Parathyroid adenoma (tissue), 2 donors: ENCODE data around the gene INTS15.

Source experiments
- H2AFZ ChIP-seq: fragments of 300-600 bp; sonication (generic); one replicate; pipeline ENCODE4 v1.7.0; 2017; ENCODE audit warnings: antibody characterized with exemption, mild to moderate bottlenecking
- H3K27ac ChIP-seq: fragments of 300-600 bp; sonication (generic); one replicate; pipeline ENCODE4 v1.7.0; 2017
- H3K27me3 ChIP-seq: fragments of 300-600 bp; sonication (generic); one replicate; pipeline ENCODE4 v1.7.0; 2017; ENCODE audit warnings: low read length; ENCODE audit not compliant: control insufficient read depth, insufficient read depth
- H3K36me3 ChIP-seq: fragments of 300-600 bp; sonication (generic); one replicate; pipeline ENCODE4 v1.7.0; 2017; ENCODE audit warnings: low read length; ENCODE audit not compliant: control insufficient read depth, insufficient read depth
- H3K4me1 ChIP-seq: fragments of 300-600 bp; sonication (generic); one replicate; pipeline ENCODE4 v1.7.0; 2017; ENCODE audit warnings: control low read depth
- H3K4me2 ChIP-seq: fragments of 300-600 bp; sonication (generic); one replicate; pipeline ENCODE4 v1.7.0; 2017; ENCODE audit warnings: low read length
- H3K4me3 ChIP-seq: fragments of 300-600 bp; sonication (generic); one replicate; pipeline ENCODE4 v1.7.0; 2017; ENCODE audit warnings: low read depth, low read length
- H3K79me2 ChIP-seq: fragments of 300-600 bp; sonication (generic); one replicate; pipeline ENCODE4 v1.7.0; 2017; ENCODE audit warnings: control low read depth
- H3K9ac ChIP-seq: fragments of 300-600 bp; sonication (generic); one replicate; pipeline ENCODE4 v1.7.0; 2017; ENCODE audit warnings: mild to moderate bottlenecking
- H3K9me3 ChIP-seq: fragments of 300-600 bp; sonication (generic); one replicate; pipeline ENCODE4 v1.7.0; 2017; ENCODE audit warnings: low read length; ENCODE audit not compliant: control insufficient read depth
- TF ChIP-seq, protein P1 (sequence below): fragments of 300-600 bp; sonication (generic); IDR thresholded peaks from one replicate; pipeline ENCODE4 v1.7.0; 2017; ENCODE audit warnings: antibody characterized with exemption, mild to moderate bottlenecking
- donor health status: primary hyperparathyroidism.

The INTS15 gene

DNA sequence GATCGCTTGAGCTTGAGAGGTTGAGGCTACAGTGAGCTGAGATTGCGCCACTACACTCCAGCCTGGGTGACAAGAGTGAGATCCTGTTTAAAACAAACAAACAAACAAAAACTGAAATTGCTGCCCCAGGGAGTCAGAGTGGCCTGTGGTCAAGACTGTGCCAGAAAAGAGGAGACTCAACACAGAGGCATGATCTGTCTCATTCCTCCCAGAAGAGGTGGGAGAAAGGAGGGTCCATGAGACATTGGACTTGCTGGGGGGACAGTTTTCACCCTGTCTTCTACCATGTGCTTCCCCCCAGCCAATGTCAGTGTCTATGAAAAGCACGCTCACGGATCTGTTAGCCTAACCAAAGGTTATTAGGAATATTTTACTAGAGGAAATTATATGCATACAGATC is 28.8 kb downstream of the INTS15 start:
- TF ChIP-seq, protein P1, sequence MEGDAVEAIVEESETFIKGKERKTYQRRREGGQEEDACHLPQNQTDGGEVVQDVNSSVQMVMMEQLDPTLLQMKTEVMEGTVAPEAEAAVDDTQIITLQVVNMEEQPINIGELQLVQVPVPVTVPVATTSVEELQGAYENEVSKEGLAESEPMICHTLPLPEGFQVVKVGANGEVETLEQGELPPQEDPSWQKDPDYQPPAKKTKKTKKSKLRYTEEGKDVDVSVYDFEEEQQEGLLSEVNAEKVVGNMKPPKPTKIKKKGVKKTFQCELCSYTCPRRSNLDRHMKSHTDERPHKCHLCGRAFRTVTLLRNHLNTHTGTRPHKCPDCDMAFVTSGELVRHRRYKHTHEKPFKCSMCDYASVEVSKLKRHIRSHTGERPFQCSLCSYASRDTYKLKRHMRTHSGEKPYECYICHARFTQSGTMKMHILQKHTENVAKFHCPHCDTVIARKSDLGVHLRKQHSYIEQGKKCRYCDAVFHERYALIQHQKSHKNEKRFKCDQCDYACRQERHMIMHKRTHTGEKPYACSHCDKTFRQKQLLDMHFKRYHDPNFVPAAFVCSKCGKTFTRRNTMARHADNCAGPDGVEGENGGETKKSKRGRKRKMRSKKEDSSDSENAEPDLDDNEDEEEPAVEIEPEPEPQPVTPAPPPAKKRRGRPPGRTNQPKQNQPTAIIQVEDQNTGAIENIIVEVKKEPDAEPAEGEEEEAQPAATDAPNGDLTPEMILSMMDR: no peak
- H2AFZ ChIP-seq: no peak overlapping the region
- no peaks in the 10 kb centered on the region for H3K36me3 ChIP-seq

DNA sequence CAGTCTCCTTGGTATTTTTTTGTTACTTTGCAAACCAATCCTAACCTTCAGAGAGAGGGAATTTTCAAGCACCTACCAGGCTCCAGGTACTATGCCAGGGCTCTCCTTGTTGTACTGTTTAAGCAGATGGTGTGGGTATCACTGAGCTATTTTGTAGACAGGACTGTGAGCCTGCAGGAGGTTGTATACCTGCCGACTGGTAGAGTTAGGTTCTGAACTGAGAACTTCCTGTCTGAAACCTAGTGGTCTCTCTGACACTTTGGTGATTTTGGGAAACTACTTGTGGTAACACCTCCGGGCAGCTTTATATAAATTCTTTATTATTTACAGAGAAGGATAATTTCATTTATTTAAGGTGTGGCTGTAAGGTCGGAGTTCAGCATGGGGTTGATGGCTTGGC is 30.1 kb downstream of the INTS15 start:
- Histone ChIP-seq H3K9ac (no peak overlapping the region), H3K4me1 (peaks cover 2% of the 10 kb centered on the region), H3K27ac (no peak overlapping the region), H3K79me2 (no peaks in the 10 kb centered on the region), H3K36me3 (no peaks in the 10 kb centered on the region), H3K27me3 (no peaks in the 10 kb centered on the region), H3K9me3 (no peaks in the 10 kb centered on the region), H3K4me2 (no peak overlapping the region), H2AFZ (no peak overlapping the region), H3K4me3 (no peak overlapping the region)
- TF ChIP-seq, protein P1: no peak

More for the DNA sequence above, 28.8 kb downstream of the INTS15 start:
- peaks cover 2% of the 10 kb centered on the region for H3K4me1 ChIP-seq
- no peak overlapping the region for H3K27ac ChIP-seq
- H3K4me2 ChIP-seq: no peak overlapping the region
- no peaks in the 10 kb centered on the region for H3K9me3 ChIP-seq
- no peak overlapping the region for H3K9ac ChIP-seq
- no peaks in the 10 kb centered on the region for H3K79me2 ChIP-seq
- no peaks in the 10 kb centered on the region for H3K27me3 ChIP-seq
- H3K4me3 ChIP-seq: no peak overlapping the region

GRCh38 chr7:6621195-6622133 is 31.6 kb downstream of the INTS15 start:
- Histone ChIP-seq H3K27me3 (no peaks in the 10 kb centered on the region), H3K9ac (no peak overlapping the region), H3K79me2 (no peaks in the 10 kb centered on the region), H3K4me1 (no peaks in the 10 kb centered on the region), H3K4me2 (no peak overlapping the region), H2AFZ (no peak overlapping the region), H3K9me3 (no peaks in the 10 kb centered on the region), H3K27ac (no peak overlapping the region), H3K4me3 (no peak overlapping the region), H3K36me3 (no peaks in the 10 kb centered on the region)
- TF ChIP-seq, protein P1: no peak

DNA sequence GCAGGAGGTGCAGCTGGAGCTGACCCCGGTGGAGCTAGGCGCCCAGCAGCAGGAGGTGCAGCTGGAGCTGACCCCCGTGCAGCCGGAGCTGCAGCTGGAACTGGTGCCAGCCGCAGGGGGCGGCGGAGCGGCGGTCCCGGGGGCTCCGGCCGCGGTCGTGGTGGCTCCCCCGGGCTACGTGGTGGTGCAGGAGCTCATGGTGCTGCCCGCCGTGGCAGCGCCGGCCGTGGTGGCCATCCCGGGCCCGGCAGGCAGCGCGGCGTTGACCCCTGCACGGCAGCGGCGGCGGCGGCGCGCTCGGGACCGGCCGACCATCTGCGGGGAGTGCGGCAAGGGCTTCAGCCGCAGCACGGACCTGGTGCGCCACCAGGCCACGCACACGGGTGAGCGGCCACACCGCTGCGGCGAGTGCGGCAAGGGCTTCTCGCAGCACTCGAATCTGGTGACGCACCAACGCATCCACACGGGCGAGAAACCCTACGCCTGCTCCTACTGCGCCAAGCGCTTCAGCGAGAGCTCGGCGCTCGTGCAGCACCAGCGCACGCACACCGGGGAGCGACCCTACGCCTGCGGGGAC is 32.4 kb downstream of the INTS15 start:
- Histone ChIP-seq H3K9ac (no peak overlapping the region), H2AFZ (no peak overlapping the region), H3K4me3 (no peak overlapping the region), H3K36me3 (no peaks in the 10 kb centered on the region), H3K79me2 (no peaks in the 10 kb centered on the region), H3K4me2 (no peak overlapping the region), H3K4me1 (no peaks in the 10 kb centered on the region), H3K9me3 (no peaks in the 10 kb centered on the region), H3K27ac (no peak overlapping the region), H3K27me3 (no peaks in the 10 kb centered on the region)
- TF ChIP-seq, protein P1: no peak
